Stimulated activated CD8-positive, alpha-beta memory T cell treated with anti-CD3 and anti-CD28 coated beads, Interleukin-4, amount 100 ng/mL, for 48 hours (primary cell): ENCODE measurements around the gene PPP1R12B.
"Not testable (repeated sequence)": the region's sequence is repeated elsewhere in the genome, so short reads cannot be mapped to it uniquely, and the experiment has no call there.

Experiments
- DNase-seq: peaks from one replicate; pipeline ENCODE4 v3.0.0-alpha.2; 2020

PPP1R12B gene

DNA sequence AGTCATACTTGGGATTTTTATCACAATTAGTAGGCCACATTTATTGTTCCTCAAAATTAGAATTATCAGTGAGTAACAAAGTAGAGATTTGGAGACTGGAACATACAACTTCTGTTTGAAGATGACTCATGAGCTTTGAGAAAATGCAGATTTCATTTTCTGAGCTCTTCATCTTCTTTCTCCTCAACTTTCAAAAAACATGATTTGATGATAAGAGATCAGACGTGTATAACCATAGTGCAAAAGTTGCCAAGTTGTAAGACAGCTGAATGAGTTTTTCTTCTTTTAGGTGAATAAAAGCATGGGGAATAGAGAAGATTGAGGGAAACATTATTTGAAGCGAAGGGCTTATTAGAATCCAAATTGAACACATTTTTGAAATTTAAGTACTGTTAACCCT is 58.4 kb downstream of the PPP1R12B start:
- not testable (repeated sequence) for DNase-seq

DNA sequence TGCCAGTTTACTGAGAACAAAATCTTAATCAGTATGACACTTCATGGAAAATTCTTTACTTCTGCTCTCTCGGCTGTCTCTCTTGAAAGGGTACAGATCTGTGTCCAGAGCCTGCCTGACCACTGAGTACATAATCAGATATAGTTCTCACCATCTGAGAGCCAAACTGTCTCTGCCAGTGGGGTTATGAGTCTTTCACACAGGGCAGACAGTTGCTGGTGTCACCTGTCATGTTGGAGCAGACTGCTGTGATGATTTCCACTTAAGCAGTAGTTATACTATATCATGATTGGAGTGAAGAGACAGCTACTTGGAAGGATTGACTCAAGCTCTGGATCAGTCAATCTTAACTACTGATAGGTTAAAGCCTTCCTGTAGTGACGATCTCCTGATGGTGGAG is 58.9 kb downstream of the PPP1R12B start:
- not testable (repeated sequence) for DNase-seq

- not testable (repeated sequence) for DNase-seq
These were observed 61.8 kb downstream of the PPP1R12B start for GRCh38 chr1:202410251-202410650.

- not testable (repeated sequence) for DNase-seq
These were observed 62.4 kb downstream of the PPP1R12B start for GRCh38 chr1:202410854-202411357.

GRCh38 chr1:202411422-202411821 is 62.9 kb downstream of the PPP1R12B start:
- no peak for DNase-seq

- DNase-seq = not testable (repeated sequence)
These were observed 63.9 kb downstream of the PPP1R12B start for GRCh38 chr1:202412421-202412820.

DNA sequence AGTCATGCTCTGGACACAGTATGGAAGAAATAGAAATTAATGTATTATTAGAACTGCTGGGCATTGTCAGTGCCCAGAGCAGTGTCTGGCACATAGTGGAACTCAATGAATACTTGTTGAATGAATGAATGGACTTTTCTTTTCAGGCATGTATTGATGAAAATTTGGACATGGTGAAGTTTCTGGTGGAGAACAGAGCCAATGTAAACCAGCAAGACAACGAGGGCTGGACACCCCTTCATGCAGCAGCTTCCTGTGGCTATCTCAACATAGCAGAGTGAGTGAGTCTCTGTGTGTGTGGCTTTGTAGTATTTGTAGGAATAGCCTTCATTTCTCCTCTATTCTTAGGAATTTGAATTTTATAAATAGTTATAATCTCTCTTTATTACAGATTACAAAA is 68.1 kb downstream of the PPP1R12B start:
- DNase-seq = no peak

- not testable (repeated sequence) for DNase-seq
These were observed 68.6 kb downstream of the PPP1R12B start for GRCh38 chr1:202417141-202417540.

DNA sequence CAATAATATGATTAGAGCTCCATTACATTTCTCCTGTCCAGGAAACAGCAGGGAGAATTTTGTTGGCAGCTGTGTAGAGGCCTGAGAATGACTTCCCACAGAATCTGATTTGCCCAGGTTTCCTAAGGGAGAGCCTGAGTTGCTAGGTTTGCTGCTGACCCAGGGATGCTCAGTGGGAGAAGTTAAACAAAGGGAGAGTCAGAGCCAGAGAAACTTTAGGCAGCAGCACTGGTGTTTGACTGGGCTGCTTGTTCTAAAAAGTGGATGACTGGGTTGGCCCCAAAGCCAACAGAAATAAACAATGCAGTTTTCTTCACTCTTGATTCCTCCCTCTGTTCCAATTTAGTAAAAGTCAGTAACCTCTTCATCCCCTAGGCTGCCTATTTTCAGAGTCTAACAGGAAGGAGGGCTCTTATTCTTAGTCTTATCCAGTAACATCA is 69.3 kb downstream of the PPP1R12B start:
- DNase-seq = not testable (repeated sequence)

- not testable (repeated sequence) for DNase-seq
These were observed 71.2 kb downstream of the PPP1R12B start for GRCh38 chr1:202419731-202420130.

DNA sequence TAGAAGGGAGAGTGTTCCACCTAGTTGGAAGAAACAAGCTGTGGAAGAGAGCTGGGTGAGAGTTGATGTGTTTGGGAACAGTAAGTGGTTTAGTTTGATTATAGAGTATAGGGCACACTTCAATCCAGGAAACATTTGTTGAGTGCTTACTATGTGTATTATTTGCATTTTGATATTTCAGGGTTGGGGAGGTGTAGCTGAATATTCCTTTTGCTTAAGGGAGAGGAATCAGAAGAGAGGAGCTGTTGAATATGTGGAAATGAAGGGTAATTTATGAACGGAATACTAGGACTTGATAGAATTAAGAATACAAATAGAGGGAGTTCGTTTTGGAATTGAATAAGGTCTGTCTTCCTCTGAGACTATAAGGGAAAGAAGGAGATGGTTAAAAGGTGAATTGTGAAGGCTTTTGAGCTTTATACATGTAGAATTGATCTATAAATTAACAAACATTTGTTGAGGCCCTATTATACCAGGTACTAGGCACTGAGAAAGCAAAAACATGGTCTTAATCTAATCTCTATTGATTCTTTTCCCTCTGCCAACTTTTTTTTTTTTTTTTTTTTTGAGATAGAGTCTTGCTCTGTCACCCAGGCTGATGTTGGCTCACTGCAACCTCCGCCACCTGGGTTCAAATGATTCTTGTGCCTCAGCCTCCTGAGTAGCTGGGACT is 72.1 kb downstream of the PPP1R12B start:
- not testable (repeated sequence) for DNase-seq

DNA sequence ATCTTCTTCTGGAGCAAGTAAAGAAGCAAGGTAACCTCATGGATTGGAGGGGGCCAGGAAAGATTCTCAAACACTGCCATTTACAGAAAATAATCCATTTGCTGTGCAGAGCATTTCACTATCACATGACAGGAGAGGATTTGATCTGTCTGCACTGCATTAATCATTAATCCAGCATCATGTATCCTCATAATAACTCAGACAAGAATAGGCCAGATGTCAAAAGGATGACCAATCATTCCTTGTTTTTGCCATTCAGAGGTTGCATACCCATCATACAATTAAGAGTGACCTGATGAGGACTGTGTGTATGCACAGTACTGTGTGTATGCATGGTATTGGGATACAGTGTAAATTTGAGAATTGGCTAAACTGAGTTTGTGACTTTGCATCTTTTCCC is 74.2 kb downstream of the PPP1R12B start:
- DNase-seq = not testable (repeated sequence)

GRCh38 chr1:202424260-202424659 is 75.8 kb downstream of the PPP1R12B start:
- DNase-seq = not testable (repeated sequence)

GRCh38 chr1:202430111-202430510 is 81.6 kb downstream of the PPP1R12B start:
- not testable (repeated sequence) for DNase-seq

DNA sequence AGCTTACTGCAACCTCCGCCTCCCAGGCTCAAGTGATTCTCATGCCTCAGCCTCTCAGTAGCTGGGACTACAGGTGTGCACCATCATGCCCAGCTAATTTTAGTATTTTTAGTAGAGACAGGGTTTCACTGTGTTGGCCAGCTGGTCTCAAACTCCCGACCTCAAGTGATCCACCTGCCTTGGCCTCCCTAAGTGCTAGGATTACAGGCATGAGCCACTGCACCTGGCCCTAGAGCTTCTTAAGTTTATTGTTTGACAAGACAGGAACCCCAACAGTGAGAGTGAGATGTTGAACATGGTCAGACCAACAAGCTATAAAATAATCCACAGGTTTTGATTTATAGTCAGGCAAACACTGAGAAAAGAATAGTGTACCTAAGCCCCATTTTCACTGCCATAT is 83.8 kb downstream of the PPP1R12B start:
- DNase-seq = not testable (repeated sequence)

DNA sequence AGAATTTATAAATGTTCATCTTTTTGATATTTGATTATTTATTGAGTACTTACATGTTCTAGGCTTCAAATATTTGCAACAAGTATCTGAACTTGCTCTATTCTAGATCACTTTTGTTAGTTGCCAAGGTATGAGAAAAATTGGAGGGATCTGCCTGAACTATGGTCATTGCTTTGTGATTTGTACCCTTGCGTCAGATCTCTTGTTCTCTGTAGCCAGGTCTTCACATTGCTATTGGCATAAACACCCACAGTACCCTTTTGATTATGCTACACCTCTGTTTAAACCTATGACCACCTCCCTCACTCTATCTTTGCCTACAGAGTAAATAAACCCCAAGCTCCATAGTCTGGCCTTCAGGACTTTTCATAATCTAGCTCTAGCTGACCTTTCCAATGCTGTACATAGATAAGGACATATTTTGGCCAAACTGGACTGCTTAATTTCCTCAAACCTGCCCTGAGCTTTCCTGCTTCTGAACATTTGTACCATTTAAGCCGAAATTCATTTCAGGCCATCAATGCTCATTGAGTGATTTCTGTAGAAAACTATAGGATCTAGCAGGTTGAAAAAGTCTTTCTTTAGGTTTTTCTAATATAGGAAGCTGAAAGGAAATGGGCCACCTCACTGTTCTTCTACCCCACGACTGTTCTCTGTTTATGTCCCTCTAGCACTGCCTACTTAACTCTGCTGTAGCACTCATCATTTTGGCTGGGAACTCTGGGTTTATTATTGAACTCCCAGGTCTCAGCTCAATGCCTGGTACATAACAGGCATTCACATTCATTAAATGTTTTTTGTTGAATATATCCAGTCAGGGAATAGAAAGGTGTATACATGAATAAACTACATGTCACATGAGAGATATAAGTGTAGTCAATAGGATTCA is 84.9 kb downstream of the PPP1R12B start:
- DNase-seq = no peak

DNA sequence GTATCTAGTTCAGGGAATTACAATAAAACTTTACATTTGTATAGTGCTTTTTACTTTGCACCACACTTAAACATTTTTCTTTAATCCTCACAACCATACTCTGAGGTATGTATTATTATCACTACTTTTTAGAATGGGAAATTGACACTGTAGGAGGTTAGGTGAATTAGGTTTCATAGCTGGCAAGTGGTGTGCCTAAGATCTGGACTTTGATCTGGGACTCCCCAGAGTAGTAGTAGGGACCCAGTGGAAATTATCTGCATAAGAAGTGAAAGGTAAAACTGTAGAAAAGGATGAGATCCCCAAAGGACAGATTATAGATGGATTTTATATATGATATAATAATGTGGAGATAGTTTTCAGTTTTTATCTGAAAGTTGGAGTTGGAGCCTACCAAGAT is 85.6 kb downstream of the PPP1R12B start:
- no peak for DNase-seq

- no peak for DNase-seq
These were observed 90.1 kb downstream of the PPP1R12B start for GRCh38 chr1:202438393-202439174.

DNA sequence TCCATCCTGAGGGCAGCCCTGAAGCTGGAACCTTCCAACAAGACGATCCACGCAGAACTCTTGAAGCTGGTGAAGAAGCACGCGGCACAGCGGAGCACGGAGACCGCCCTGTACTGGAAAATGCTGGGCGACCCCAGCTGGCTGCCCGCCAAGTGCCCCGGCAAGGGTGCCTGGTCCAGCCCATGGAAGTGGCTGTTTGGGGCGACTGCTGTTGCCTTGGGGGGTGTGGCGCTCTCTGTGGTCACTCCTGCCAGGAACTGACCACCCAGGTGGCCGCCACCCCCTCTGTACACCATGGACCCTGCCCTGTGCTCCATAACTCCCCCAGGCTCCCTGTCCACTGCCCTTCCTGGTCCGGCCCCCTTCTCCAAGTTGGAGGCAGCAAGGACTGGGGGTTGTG is 90.8 kb downstream of the PPP1R12B start:
- DNase-seq = no peak

DNA sequence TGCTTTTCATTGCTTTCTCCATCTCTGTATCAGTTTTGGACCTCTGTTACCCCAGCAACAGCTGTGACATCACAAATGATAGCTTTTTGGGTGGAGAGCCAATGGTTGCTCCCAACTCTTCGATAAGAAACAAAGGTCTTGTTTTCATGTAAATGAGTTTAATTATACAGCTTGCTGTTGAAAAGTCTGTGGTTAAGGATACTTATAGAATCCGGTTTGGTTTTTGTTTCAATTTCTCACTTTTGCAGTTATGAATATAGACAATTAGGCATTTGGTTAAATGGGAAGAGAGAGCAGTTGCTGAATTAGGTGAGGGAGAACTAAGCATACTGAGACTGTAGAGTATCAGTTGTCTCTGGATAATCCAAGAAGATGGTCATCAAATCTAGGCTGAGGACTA is 99.6 kb downstream of the PPP1R12B start:
- not testable (repeated sequence) for DNase-seq

- DNase-seq = not testable (repeated sequence)
These were observed 103.1 kb downstream of the PPP1R12B start for GRCh38 chr1:202451641-202452040.

DNA sequence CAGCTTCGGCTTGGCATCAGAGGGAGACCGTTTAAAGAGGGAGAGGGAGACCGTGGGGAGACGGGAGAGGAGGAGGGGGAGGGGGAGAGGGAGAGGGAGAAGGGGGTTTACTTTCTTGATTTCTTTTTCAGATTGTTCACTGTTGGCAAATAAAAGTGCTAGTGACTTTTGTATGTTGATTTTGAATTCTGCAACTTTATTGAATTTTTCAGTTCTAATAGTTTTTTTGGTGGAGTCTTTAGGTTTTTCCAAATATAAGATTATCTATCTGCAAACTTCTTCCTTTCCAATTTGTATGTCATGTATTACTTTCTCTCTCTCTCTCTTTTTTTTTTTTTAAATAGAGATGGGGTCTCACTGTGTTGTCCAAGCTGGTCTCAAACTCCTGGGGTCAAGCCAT is 104.0 kb downstream of the PPP1R12B start:
- DNase-seq = no peak
